Measurements from ENCODE around the gene RHBDL1. TPM values are rescaled to one million over a fixed set of nuclear protein-coding genes. Genes with fewer than 3 reads are reported as not detected.

The RHBDL1 gene
- total and polyA plus RNA-seq, 2 experiments from 2014 or later: 8.4 to 10.1 TPM

DNA sequence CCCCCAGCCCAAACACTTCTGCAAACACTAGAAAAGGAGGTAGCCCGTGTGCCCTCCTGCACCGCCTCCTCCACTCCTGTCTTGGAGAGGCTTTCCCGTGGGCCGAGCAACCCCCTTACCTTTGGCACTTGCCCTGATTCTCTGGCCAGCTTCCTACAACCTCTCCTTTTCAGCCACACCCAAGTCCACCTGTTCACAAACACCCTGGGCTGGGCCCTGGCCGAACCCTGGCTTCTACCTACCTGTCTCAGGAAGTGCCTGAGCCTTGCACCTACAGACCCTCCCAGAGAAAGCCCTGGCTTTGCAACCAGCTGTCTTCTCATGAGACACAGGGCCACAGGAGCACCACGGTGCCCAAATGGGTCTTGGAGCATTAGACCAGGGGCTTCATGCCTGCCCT, 43.5 kb downstream of the RHBDL1 start:
- Histone ChIP-seq H3K4me2 (no peak overlapping the region), H3K27ac (ENCODE audit: low read depth) (no peak overlapping the region)

More for the DNA sequence above, 43.5 kb downstream of the RHBDL1 start:
- Mint-ChIP-seq H3K4me3 (peak overlapping the region; percentile 51), H3K4me1 (peaks cover 13% of the 10 kb centered on the region; the same call in 2 of the 3 replicates), H3K27me3 (ENCODE audit: insufficient read depth, low read depth, poor library complexity) (peaks cover 31% of the 10 kb centered on the region), H3K27ac (0 out of 2 replicates have a peak overlapping the region, but pooled peaks have one; percentile 38), H3K9me3 (no peaks in the 10 kb centered on the region), H3K36me3 (ENCODE audit: low read depth) (no peaks in the 10 kb centered on the region)
- no peaks in the 10 kb centered on the region for H3F3A ChIP-seq (replicated peaks; ENCODE audit: low read depth)
- H2AFZ ChIP-seq: no peak overlapping the region
- H3K9me2 ChIP-seq (ENCODE audit: insufficient read depth): no peaks in the 10 kb centered on the region
- no peak overlapping the region for H3K4me3 ChIP-seq
- H3K36me3 ChIP-seq (ENCODE audit: insufficient read depth): no peaks in the 10 kb centered on the region
- H3K79me2 ChIP-seq (replicated peaks; ENCODE audit: insufficient read depth): no peaks in the 10 kb centered on the region
- H3K27me3 ChIP-seq (ENCODE audit: insufficient read depth): peaks cover 34% of the 10 kb centered on the region
- peaks cover 12% of the 10 kb centered on the region; the same call in 1 of the 2 replicates for H3K4me1 ChIP-seq (ENCODE audit: insufficient read depth)
- H4K20me1 ChIP-seq (replicated peaks; ENCODE audit: insufficient read depth): no peaks in the 10 kb centered on the region
- DNase-seq (ENCODE audit: low spot score): no peak
- TF ChIP-seq NANOG (IDR thresholded peaks at IDR 0.05; ENCODE audit: borderline replicate concordance): no peak
- no peak for TF ChIP-seq EZH2 (IDR thresholded peaks at IDR 0.05; ENCODE audit: low read depth, unreplicated experiment)
- TF ChIP-seq, protein P1, sequence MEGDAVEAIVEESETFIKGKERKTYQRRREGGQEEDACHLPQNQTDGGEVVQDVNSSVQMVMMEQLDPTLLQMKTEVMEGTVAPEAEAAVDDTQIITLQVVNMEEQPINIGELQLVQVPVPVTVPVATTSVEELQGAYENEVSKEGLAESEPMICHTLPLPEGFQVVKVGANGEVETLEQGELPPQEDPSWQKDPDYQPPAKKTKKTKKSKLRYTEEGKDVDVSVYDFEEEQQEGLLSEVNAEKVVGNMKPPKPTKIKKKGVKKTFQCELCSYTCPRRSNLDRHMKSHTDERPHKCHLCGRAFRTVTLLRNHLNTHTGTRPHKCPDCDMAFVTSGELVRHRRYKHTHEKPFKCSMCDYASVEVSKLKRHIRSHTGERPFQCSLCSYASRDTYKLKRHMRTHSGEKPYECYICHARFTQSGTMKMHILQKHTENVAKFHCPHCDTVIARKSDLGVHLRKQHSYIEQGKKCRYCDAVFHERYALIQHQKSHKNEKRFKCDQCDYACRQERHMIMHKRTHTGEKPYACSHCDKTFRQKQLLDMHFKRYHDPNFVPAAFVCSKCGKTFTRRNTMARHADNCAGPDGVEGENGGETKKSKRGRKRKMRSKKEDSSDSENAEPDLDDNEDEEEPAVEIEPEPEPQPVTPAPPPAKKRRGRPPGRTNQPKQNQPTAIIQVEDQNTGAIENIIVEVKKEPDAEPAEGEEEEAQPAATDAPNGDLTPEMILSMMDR (conservative IDR thresholded peaks at IDR 0.05; ENCODE audit: low read depth in 2 of 2): no peak
- TF ChIP-seq EZH2phosphoT487 (IDR thresholded peaks at IDR 0.05; ENCODE audit: unreplicated experiment): no peak
- TF ChIP-seq CREB1 (CRISPR knock-in tag; IDR thresholded peaks at IDR 0.05; ENCODE audit: low read depth): no peak
- TF ChIP-seq, protein P2, sequence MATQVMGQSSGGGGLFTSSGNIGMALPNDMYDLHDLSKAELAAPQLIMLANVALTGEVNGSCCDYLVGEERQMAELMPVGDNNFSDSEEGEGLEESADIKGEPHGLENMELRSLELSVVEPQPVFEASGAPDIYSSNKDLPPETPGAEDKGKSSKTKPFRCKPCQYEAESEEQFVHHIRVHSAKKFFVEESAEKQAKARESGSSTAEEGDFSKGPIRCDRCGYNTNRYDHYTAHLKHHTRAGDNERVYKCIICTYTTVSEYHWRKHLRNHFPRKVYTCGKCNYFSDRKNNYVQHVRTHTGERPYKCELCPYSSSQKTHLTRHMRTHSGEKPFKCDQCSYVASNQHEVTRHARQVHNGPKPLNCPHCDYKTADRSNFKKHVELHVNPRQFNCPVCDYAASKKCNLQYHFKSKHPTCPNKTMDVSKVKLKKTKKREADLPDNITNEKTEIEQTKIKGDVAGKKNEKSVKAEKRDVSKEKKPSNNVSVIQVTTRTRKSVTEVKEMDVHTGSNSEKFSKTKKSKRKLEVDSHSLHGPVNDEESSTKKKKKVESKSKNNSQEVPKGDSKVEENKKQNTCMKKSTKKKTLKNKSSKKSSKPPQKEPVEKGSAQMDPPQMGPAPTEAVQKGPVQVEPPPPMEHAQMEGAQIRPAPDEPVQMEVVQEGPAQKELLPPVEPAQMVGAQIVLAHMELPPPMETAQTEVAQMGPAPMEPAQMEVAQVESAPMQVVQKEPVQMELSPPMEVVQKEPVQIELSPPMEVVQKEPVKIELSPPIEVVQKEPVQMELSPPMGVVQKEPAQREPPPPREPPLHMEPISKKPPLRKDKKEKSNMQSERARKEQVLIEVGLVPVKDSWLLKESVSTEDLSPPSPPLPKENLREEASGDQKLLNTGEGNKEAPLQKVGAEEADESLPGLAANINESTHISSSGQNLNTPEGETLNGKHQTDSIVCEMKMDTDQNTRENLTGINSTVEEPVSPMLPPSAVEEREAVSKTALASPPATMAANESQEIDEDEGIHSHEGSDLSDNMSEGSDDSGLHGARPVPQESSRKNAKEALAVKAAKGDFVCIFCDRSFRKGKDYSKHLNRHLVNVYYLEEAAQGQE (IDR thresholded peaks at IDR 0.05; ENCODE audit: unreplicated experiment): no peak
- no peak for TF ChIP-seq STAT1 (IDR thresholded peaks at IDR 0.05; ENCODE audit: unreplicated experiment)
- TF ChIP-seq, protein P3, sequence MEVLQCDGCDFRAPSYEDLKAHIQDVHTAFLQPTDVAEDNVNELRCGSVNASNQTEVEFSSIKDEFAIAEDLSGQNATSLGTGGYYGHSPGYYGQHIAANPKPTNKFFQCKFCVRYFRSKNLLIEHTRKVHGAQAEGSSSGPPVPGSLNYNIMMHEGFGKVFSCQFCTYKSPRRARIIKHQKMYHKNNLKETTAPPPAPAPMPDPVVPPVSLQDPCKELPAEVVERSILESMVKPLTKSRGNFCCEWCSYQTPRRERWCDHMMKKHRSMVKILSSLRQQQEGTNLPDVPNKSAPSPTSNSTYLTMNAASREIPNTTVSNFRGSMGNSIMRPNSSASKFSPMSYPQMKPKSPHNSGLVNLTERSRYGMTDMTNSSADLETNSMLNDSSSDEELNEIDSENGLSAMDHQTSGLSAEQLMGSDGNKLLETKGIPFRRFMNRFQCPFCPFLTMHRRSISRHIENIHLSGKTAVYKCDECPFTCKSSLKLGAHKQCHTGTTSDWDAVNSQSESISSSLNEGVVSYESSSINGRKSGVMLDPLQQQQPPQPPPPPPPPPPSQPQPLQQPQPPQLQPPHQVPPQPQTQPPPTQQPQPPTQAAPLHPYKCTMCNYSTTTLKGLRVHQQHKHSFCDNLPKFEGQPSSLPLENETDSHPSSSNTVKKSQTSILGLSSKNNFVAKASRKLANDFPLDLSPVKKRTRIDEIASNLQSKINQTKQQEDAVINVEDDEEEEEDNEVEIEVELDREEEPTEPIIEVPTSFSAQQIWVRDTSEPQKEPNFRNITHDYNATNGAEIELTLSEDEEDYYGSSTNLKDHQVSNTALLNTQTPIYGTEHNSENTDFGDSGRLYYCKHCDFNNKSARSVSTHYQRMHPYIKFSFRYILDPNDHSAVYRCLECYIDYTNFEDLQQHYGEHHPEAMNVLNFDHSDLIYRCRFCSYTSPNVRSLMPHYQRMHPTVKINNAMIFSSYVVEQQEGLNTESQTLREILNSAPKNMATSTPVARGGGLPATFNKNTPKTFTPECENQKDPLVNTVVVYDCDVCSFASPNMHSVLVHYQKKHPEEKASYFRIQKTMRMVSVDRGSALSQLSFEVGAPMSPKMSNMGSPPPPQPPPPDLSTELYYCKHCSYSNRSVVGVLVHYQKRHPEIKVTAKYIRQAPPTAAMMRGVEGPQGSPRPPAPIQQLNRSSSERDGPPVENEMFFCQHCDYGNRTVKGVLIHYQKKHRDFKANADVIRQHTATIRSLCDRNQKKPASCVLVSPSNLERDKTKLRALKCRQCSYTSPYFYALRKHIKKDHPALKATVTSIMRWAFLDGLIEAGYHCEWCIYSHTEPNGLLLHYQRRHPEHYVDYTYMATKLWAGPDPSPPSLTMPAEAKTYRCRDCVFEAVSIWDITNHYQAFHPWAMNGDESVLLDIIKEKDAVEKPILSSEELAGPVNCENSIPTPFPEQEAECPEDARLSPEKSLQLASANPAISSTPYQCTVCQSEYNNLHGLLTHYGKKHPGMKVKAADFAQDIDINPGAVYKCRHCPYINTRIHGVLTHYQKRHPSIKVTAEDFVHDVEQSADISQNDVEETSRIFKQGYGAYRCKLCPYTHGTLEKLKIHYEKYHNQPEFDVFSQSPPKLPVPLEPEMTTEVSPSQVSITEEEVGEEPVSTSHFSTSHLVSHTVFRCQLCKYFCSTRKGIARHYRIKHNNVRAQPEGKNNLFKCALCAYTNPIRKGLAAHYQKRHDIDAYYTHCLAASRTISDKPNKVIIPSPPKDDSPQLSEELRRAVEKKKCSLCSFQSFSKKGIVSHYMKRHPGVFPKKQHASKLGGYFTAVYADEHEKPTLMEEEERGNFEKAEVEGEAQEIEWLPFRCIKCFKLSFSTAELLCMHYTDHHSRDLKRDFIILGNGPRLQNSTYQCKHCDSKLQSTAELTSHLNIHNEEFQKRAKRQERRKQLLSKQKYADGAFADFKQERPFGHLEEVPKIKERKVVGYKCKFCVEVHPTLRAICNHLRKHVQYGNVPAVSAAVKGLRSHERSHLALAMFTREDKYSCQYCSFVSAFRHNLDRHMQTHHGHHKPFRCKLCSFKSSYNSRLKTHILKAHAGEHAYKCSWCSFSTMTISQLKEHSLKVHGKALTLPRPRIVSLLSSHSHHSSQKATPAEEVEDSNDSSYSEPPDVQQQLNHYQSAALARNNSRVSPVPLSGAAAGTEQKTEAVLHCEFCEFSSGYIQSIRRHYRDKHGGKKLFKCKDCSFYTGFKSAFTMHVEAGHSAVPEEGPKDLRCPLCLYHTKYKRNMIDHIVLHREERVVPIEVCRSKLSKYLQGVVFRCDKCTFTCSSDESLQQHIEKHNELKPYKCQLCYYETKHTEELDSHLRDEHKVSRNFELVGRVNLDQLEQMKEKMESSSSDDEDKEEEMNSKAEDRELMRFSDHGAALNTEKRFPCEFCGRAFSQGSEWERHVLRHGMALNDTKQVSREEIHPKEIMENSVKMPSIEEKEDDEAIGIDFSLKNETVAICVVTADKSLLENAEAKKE (CRISPR knock-in tag; IDR thresholded peaks at IDR 0.05): no peak
- no peak for TF ChIP-seq JUNB (IDR thresholded peaks at IDR 0.05; ENCODE audit: unreplicated experiment)
- TF ChIP-seq POLR2AphosphoS5 (IDR thresholded peaks at IDR 0.05; ENCODE audit: low read depth): no peak
- no peak for TF ChIP-seq ZNF331 (CRISPR knock-in tag; IDR thresholded peaks at IDR 0.05; ENCODE audit: low read depth)
- no peak for ATAC-seq
